Lower leg skin (tissue), 3 donors: ENCODE results near the gene EIF3J.

ENCODE experiments used
- POLR2A ChIP-seq, 2 donors: fragments of 450-650 bp; IDR thresholded peaks; one replicate each; pipeline ENCODE4 v1.6.1; 2016 to 2017; ENCODE audit warnings: antibody characterized with exemption in 2 of 2, mild to moderate bottlenecking in 1 of 2, moderate library complexity in 1 of 2
- TF ChIP-seq, protein P1 (sequence below), 3 donors: fragments of 450-650 bp; IDR thresholded peaks; one replicate each; pipeline ENCODE4 v1.5.1; 2016; ENCODE audit warnings: antibody characterized with exemption in 3 of 3, mild to moderate bottlenecking in 3 of 3, moderate library complexity in 2 of 3

DNA sequence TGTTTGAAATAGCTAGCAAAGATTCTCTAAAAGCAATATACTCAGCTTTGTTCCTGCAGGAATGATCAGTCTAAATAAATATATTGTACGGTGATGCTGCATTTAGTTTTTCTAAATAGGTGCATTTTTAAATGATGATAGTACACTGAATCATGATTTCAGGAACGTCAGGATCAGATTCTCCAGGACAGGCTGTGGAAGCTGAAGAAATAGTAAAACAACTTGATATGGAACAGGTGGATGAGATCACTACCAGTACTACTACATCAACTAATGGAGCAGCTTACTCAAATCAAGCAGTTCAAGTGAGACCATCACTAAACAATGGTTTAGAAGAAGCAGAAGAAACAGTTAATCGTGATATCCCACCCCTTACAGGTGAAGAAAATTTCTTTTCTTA, 46.3 kb upstream of the EIF3J start:
- TF ChIP-seq, protein P1, sequence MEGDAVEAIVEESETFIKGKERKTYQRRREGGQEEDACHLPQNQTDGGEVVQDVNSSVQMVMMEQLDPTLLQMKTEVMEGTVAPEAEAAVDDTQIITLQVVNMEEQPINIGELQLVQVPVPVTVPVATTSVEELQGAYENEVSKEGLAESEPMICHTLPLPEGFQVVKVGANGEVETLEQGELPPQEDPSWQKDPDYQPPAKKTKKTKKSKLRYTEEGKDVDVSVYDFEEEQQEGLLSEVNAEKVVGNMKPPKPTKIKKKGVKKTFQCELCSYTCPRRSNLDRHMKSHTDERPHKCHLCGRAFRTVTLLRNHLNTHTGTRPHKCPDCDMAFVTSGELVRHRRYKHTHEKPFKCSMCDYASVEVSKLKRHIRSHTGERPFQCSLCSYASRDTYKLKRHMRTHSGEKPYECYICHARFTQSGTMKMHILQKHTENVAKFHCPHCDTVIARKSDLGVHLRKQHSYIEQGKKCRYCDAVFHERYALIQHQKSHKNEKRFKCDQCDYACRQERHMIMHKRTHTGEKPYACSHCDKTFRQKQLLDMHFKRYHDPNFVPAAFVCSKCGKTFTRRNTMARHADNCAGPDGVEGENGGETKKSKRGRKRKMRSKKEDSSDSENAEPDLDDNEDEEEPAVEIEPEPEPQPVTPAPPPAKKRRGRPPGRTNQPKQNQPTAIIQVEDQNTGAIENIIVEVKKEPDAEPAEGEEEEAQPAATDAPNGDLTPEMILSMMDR (IDR thresholded peaks at IDR 0.05), result no peak
- TF ChIP-seq POLR2A (IDR thresholded peaks at IDR 0.05), result no peak
